Measurements from ENCODE around the gene SUGCT. TPM values are rescaled to one million over a fixed set of nuclear protein-coding genes. Genes with fewer than 3 reads are reported as not detected.

SUGCT gene
- total and polyA plus RNA-seq, 2 of the 13 experiments (the other 11 are each of a cell fraction or from before 2014, with no cell fraction given): 10.1 to 22.2 TPM

- no peak overlapping the region for H3K4me3 ChIP-seq (replicated peaks in 1 of 3; ENCODE audit: insufficient read depth in 1 of 3, low read depth in 2 of 3, low read length in 3 of 3)
- H3K27me3 ChIP-seq (ENCODE audit: control insufficient read depth in 1 of 2, insufficient read depth in 2 of 2, low read length in 2 of 2): no peaks in the 10 kb centered on the region
- DNase-seq (ENCODE audit: low spot score): peak; percentile 1
- intact Hi-C loops (cut with micrococcal nuclease; ENCODE audit: unreplicated experiment): no loop called here
- H3K4me2 ChIP-seq (ENCODE audit: low read depth, low read length): peak overlapping the region; percentile 15; the same call in 1 of the 2 replicates
- in situ Hi-C loops (cut with HindIII; ENCODE audit: extremely low pct_ligation_motif_present, low pct_unique_long_range_greater_than_20kb): no loop called here
- H3K9me3 ChIP-seq (ENCODE audit: low read length): no peaks in the 10 kb centered on the region
- H3K9ac ChIP-seq (ENCODE audit: insufficient read depth, low read depth, low read length): no peak overlapping the region
- no peak for TF ChIP-seq ZNF24 (IDR thresholded peaks at IDR 0.05)
- TF ChIP-seq HNF4A (CRISPR knock-in tag; IDR thresholded peaks at IDR 0.05): no peak; the same call in 1 of the 2 replicates
- no peak for TF ChIP-seq LCORL (IDR thresholded peaks at IDR 0.05)
- 0 out of 2 replicates have a peak, but pooled peaks have one; percentile 18 for TF ChIP-seq LCORL (CRISPR knock-in tag; IDR thresholded peaks at IDR 0.05)
- no peak for TF ChIP-seq NR0B2 (CRISPR knock-in tag; IDR thresholded peaks at IDR 0.05)
- no peak for TF ChIP-seq DR1 (CRISPR knock-in tag; IDR thresholded peaks at IDR 0.05)
- no TSS peak for BruUV-seq (replicated peaks)
- WGBS (ENCODE audit: low lambda C conversion rate): 36% methylated on average over 3 of the region's 3 CpGs
- no peaks in the 10 kb centered on the region for H3K79me2 ChIP-seq (ENCODE audit: insufficient read depth, low read length)
- no peak overlapping the region for H2AFZ ChIP-seq (ENCODE audit: low read length)
- no peaks in the 10 kb centered on the region for H3K36me3 ChIP-seq (replicated peaks in 1 of 2; ENCODE audit: control insufficient read depth in 1 of 2, insufficient read depth in 2 of 2, low read length in 2 of 2)
- H3K27ac ChIP-seq (ENCODE audit: extremely low read length, insufficient read depth, low read length): no peak overlapping the region
- ChIA-PET CTCF (ENCODE audit: low intra/inter-chr PET ratio, low total read pairs) (no interaction called here), POLR2A (no interaction called here)
- FAIRE-seq: no peak
- H3K4me1 ChIP-seq (ENCODE audit: insufficient read depth, low read length): peaks cover 15% of the 10 kb centered on the region
- no peaks in the 10 kb centered on the region for H4K20me1 ChIP-seq (ENCODE audit: insufficient read depth, low read length)
- ATAC-seq: peak; percentile 35
Observed at GRCh38 chr7:40826411-40827221, 691.8 kb downstream of the SUGCT start.
